DND-41 (cell line): ENCODE measurements around the gene CCDC24.
A peak's percentile ranks its signal among the peaks of the same experiment; 100 is the strongest.

Experiments
- ATAC-seq: fragments of 200-7000 bp; cut with Tn5 transposase; 3 replicates; pipeline ENCODE4 v1.9.1; 2021; ENCODE audit warnings: low read depth; ENCODE audit not compliant: insufficient read depth
- DNase-seq: peaks from one replicate; pipeline ENCODE4 v3.0.0-alpha.2; 2020
- H2AFZ ChIP-seq: 2 replicates; pipeline ENCODE4 v1.6.0; 2012; ENCODE audit warnings: low read depth, low read length
- H3K27ac ChIP-seq: 2 replicates; pipeline ENCODE4 v1.5.1; 2012; ENCODE audit warnings: low read length, inconsistent platforms
- H3K27me3 ChIP-seq: fragments of 200-600 bp; sonication (generic); 2 replicates; pipeline ENCODE4 v1.6.0; 2012; ENCODE audit warnings: low read length, mild to moderate bottlenecking, inconsistent platforms; ENCODE audit not compliant: insufficient read depth, poor library complexity
- H3K36me3 ChIP-seq: 2 replicates; pipeline ENCODE4 v1.5.1; 2012; ENCODE audit warnings: low read length, inconsistent platforms; ENCODE audit not compliant: insufficient read depth
- H3K4me1 ChIP-seq: 2 replicates; pipeline ENCODE4 v1.5.1; 2012; ENCODE audit warnings: mild to moderate bottlenecking, low read length; ENCODE audit not compliant: insufficient read depth
- H3K4me2 ChIP-seq: 2 replicates; pipeline ENCODE4 v1.6.0; 2012; ENCODE audit warnings: mild to moderate bottlenecking, moderate library complexity, low read length, inconsistent platforms; ENCODE audit not compliant: insufficient read depth
- H3K4me3 ChIP-seq, 2 experiments: fragments of 200-600 bp in 1 of 2; shearing (Covaris generic) in 1 of 2; 2 replicates each; pipeline ENCODE4 v1.5.1; 2012 to 2016; ENCODE audit warnings: inconsistent platforms in 2 of 2, low read length in 2 of 2, mild to moderate bottlenecking in 2 of 2, low read depth in 1 of 2, moderate library complexity in 1 of 2
- H3K79me2 ChIP-seq: 2 replicates; pipeline ENCODE4 v1.6.0; 2012; ENCODE audit warnings: low read length, inconsistent platforms; ENCODE audit not compliant: insufficient read depth
- H3K9ac ChIP-seq: 2 replicates; pipeline ENCODE4 v1.6.0; 2012; ENCODE audit warnings: low read depth, mild to moderate bottlenecking, inconsistent platforms, low read length, moderate library complexity
- H3K9me3 ChIP-seq: 2 replicates; pipeline ENCODE4 v1.5.1; 2012; ENCODE audit warnings: low read length, moderate library complexity, mild to moderate bottlenecking, inconsistent platforms; ENCODE audit not compliant: insufficient read depth, severe bottlenecking
- H4K20me1 ChIP-seq: 2 replicates; pipeline ENCODE4 v1.6.0; 2012; ENCODE audit warnings: low read length; ENCODE audit not compliant: insufficient read depth
- EZH2 ChIP-seq: IDR thresholded peaks from 3 replicates; pipeline ENCODE4 v1.6.1; 2012; ENCODE audit warnings: borderline replicate concordance, low read depth, mild to moderate bottlenecking, moderate library complexity, low read length, inconsistent platforms; ENCODE audit not compliant: severe bottlenecking
- TF ChIP-seq, protein P1 (sequence below): IDR thresholded peaks from 2 replicates; pipeline ENCODE4 v1.5.1; 2012; ENCODE audit warnings: borderline replicate concordance, low read length, moderate library complexity, mild to moderate bottlenecking; ENCODE audit not compliant: poor library complexity, severe bottlenecking; ENCODE audit errors: extremely low read depth

Gene CCDC24

DNA sequence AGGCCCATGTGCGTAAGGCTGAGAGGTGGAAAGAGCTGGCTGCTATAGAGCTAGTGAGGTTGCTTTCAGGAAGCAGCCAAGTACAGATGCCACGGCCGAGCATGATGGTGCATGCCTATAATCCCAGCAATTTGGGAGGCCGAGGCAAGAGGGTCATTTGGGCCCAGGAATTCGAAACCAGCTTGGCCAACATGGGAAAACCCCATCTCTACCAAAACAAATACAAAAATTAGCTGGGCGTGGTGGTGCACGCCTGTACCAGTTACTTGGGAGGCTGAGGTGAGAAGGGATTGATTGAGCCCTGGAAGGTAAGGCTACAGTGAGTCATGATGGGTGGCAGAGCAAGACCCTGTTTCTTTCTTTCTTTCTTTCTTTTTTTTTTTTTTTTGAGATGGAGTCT, 2.7 kb downstream of the CCDC24 start:
- no peak for ATAC-seq
- peaks cover 7% of the 10 kb centered on the region; the same call in 1 of the 2 replicates for H4K20me1 ChIP-seq

DNA sequence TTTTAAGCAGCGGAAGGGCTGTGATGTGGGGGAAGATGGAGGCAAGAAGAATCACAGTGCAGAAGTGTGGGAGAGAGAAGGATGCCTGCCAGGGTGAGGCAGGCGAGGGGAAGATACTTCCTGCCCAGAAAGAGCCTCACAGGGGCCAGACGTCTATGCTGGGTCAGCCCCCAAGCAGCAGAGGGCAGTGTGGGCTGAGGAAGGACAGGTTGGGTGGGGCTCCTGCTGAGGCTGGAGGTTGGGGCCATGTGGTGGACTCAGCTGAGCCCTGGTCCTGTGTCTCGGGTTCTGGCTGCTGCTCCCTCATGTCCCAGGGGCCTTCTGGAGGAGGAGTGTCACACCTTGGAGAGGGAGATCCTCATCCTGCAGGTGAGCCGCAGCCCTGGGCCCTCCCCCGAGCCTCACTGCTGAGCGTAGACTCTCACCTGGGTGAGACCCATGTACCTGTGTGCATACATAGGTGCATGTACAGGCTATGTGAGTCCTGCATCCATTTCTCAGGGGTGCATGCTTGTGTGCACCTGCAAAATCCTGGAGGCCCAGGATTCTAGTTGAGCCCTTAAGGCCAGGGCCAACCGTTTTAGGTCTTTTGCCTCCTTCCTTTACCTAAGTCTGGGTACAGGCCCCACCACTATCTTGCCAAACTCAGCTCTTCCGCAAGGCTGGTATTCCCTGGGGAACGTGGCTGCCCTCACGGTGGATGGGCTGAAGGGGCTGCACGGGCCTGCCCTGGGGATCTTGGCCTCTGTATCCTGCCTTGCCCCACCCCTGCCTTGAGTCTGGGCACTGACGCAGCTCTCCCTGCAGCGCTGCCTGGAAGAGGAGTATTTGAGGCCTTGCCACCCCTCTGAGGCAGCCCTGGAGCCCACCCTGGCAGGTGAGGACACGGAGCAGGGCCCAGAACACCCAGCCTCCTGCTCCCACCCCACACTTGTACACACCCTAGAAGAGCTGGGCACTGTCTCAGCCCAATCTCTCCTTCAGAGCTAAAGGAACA, 3.7 kb downstream of the CCDC24 start:
- Histone ChIP-seq H3K4me2 (no peak overlapping the region), H2AFZ (no peak overlapping the region), H3K4me1 (peaks cover 20% of the 10 kb centered on the region), H3K27ac (no peak overlapping the region), H4K20me1 (peaks cover 7% of the 10 kb centered on the region; the same call in 1 of the 2 replicates), H3K9me3 (no peaks in the 10 kb centered on the region), H3K79me2 (no peaks in the 10 kb centered on the region), H3K36me3 (no peaks in the 10 kb centered on the region), H3K27me3 (peaks cover 9% of the 10 kb centered on the region), H3K4me3 (no peak overlapping the region), H3K9ac (no peak overlapping the region)
- TF ChIP-seq, protein P1, sequence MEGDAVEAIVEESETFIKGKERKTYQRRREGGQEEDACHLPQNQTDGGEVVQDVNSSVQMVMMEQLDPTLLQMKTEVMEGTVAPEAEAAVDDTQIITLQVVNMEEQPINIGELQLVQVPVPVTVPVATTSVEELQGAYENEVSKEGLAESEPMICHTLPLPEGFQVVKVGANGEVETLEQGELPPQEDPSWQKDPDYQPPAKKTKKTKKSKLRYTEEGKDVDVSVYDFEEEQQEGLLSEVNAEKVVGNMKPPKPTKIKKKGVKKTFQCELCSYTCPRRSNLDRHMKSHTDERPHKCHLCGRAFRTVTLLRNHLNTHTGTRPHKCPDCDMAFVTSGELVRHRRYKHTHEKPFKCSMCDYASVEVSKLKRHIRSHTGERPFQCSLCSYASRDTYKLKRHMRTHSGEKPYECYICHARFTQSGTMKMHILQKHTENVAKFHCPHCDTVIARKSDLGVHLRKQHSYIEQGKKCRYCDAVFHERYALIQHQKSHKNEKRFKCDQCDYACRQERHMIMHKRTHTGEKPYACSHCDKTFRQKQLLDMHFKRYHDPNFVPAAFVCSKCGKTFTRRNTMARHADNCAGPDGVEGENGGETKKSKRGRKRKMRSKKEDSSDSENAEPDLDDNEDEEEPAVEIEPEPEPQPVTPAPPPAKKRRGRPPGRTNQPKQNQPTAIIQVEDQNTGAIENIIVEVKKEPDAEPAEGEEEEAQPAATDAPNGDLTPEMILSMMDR, result peak; percentile 30
- no peak for TF ChIP-seq EZH2
- ATAC-seq, result 0 out of 3 replicates have a peak, but pooled peaks have one; percentile 23
- DNase-seq, result peak; percentile 16

More for the DNA sequence above, 2.7 kb downstream of the CCDC24 start:
- no peak for DNase-seq
- H3K27me3 ChIP-seq, result peaks cover 9% of the 10 kb centered on the region
- H3K79me2 ChIP-seq, result no peaks in the 10 kb centered on the region
- no peak overlapping the region for H3K4me2 ChIP-seq
- no peak overlapping the region for H3K9ac ChIP-seq
- no peak overlapping the region for H2AFZ ChIP-seq
- peaks cover 20% of the 10 kb centered on the region for H3K4me1 ChIP-seq
- no peaks in the 10 kb centered on the region for H3K36me3 ChIP-seq
- no peak overlapping the region for H3K4me3 ChIP-seq
- no peaks in the 10 kb centered on the region for H3K9me3 ChIP-seq
- H3K27ac ChIP-seq, result no peak overlapping the region
- no peak for TF ChIP-seq EZH2
- TF ChIP-seq, protein P1, result no peak

DNA sequence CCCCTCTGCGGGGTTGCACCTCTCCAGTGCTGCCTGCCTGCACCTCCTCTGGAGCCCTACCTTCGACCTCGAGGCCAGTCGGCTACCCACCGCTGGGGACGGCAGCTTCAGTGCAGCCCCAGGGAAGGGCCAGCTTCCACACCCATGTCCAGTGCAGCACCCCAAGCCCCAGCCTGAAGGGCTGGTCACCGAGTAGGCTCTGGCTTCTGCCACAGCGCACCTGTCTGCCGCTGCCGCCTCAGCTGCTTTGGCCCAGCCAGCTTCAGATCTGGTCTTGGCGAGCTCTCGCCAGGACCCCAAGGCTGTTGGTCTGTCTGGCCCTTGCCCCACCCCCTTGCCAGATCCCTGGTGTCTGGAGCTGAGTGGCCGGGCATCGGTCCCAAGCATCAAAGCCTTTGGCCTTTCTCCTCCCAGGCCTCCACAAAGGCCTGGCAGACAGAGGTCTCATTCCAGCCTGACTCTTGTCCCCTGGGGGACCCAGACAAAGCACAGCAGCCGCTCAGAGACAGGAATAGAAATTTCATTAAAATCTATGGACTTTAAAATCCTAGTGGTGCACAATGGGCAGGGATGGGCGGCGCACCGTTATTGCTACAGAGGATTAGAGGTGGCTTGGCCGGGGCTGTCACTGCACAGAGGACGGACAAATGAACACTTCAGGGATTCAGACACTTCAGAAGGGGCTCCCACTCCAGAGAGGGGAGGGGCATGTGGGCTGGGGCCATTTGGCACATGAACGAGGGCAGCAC, 4.8 kb downstream of the CCDC24 start:
- Histone ChIP-seq H3K79me2 (no peaks in the 10 kb centered on the region), H3K9me3 (no peaks in the 10 kb centered on the region), H3K27ac (no peak overlapping the region), H3K4me3 (no peak overlapping the region), H3K9ac (no peak overlapping the region), H3K4me1 (peaks cover 16% of the 10 kb centered on the region), H3K36me3 (no peaks in the 10 kb centered on the region), H3K27me3 (peaks cover 4% of the 10 kb centered on the region), H3K4me2 (no peak overlapping the region), H4K20me1 (peaks cover 7% of the 10 kb centered on the region; the same call in 1 of the 2 replicates), H2AFZ (no peak overlapping the region)
- TF ChIP-seq, protein P1, result no peak
- no peak for TF ChIP-seq EZH2
- ATAC-seq (no peak), DNase-seq (no peak)
